Epithelial cell of proximal tubule (primary cell): ENCODE measurements around the gene MARF1. TPM values are rescaled to one million over a fixed set of nuclear protein-coding genes. Genes with fewer than 3 reads are reported as not detected.
"Not testable (repeated sequence)": the region's sequence is repeated elsewhere in the genome, so short reads cannot be mapped to it uniquely, and the experiment has no call there.

ENCODE experiments used
- DNase-seq: peaks from one replicate; pipeline ENCODE4 v3.0.0-alpha.2; 2011; ENCODE audit warnings: low read depth
- H3K4me3 ChIP-seq: 2 replicates; pipeline ENCODE4 v1.5.1; 2011; ENCODE audit warnings: low read depth, mild to moderate bottlenecking, low read length
- CTCF ChIP-seq: conservative IDR thresholded peaks from 2 replicates; pipeline ENCODE4 v1.5.1; 2012; ENCODE audit warnings: low read depth, mild to moderate bottlenecking, low read length
- total RNA-seq: library from RNA; depleted of rRNA; stranded (reverse); fragments of >200 nt; gene quantifications from 2 replicates; pipeline ENCODE4 v1.2.3, GENCODE V29; 2015

MARF1 gene
- total RNA-seq, 1 donor from 2014 or later, result 9.5 TPM

GRCh38 chr16:15677447-15677846 is 34.5 kb upstream of the MARF1 start:
- no peak overlapping the region for H3K4me3 ChIP-seq
- DNase-seq, result no peak
- no peak for TF ChIP-seq CTCF

- DNase-seq, result no peak
- no peak for TF ChIP-seq CTCF
- H3K4me3 ChIP-seq, result no peak overlapping the region
Measured at GRCh38 chr16:15676506-15676905, 33.6 kb upstream of the MARF1 start.

GRCh38 chr16:15674571-15674970 is 31.6 kb upstream of the MARF1 start:
- DNase-seq, result no peak

GRCh38 chr16:15672514-15673167 is 29.7 kb upstream of the MARF1 start:
- no peak for TF ChIP-seq CTCF
- no peak overlapping the region for H3K4me3 ChIP-seq

More at GRCh38 chr16:15674571-15674970, 31.6 kb upstream of the MARF1 start:
- TF ChIP-seq CTCF, result no peak
- no peak overlapping the region for H3K4me3 ChIP-seq

GRCh38 chr16:15672127-15672513 is 29.2 kb upstream of the MARF1 start:
- DNase-seq, H3K4me3 ChIP-seq: not testable (repeated sequence)

More at GRCh38 chr16:15672514-15673167, 29.7 kb upstream of the MARF1 start:
- peak; percentile 32 for DNase-seq

- no peak for TF ChIP-seq CTCF
- H3K4me3 ChIP-seq, result no peak overlapping the region
- no peak for DNase-seq
Measured at GRCh38 chr16:15671530-15672117, 28.7 kb upstream of the MARF1 start.

- no peak overlapping the region for H3K4me3 ChIP-seq
- no peak for DNase-seq
- no peak for TF ChIP-seq CTCF
Measured at GRCh38 chr16:15667091-15667742, 24.3 kb upstream of the MARF1 start.
